ENCODE results near the gene CPEB3.

DNA sequence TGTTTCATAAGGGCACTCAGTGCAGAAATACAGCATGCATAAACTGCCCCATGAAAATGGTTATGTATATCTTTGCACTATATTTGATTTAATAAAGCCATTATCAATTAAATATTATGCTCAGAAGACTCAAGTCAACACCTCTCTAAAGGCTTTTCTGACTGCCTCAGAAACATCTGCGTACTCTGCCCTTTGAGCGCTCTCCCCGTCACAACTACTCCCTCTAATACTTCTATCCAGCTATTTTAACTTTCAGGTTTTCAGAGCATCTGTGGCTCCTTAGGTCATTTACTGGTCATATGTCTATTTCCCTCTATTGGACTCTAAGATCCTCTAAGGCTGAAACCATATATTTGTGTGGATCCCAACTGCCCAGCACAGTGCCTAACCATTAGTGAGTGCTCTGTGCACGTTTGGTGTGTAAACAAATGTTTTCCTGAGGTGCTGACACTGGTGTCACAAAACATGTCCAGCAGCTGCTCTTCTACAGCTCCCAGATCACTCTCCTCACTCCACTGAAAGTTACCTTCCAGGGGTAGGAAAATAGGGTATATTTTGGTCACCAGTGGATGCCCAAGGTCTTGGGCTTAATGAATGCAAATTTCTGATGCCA lies 188.2 kb downstream of the CPEB3 start:
- TF ChIP-seq, protein P1, sequence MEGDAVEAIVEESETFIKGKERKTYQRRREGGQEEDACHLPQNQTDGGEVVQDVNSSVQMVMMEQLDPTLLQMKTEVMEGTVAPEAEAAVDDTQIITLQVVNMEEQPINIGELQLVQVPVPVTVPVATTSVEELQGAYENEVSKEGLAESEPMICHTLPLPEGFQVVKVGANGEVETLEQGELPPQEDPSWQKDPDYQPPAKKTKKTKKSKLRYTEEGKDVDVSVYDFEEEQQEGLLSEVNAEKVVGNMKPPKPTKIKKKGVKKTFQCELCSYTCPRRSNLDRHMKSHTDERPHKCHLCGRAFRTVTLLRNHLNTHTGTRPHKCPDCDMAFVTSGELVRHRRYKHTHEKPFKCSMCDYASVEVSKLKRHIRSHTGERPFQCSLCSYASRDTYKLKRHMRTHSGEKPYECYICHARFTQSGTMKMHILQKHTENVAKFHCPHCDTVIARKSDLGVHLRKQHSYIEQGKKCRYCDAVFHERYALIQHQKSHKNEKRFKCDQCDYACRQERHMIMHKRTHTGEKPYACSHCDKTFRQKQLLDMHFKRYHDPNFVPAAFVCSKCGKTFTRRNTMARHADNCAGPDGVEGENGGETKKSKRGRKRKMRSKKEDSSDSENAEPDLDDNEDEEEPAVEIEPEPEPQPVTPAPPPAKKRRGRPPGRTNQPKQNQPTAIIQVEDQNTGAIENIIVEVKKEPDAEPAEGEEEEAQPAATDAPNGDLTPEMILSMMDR (IDR thresholded peaks at IDR 0.05): no peak
- TF ChIP-seq EZH2phosphoT487 (IDR thresholded peaks at IDR 0.05): no peak

All from neural progenitor cell (in vitro differentiated cells).